Muscle of back (tissue), 11 donors: ENCODE results near the gene HOXA6. TPM values are rescaled to one million over a fixed set of nuclear protein-coding genes. Genes with fewer than 3 reads are reported as not detected.

Experiments
- DNase-seq, 3 donors: peaks; one replicate each; pipeline versions ENCODE4 v3.0.0 to v3.0.0-alpha.2; 2013
- polyA plus RNA-seq, 10 donors: library from polyadenylated mRNA; unstranded; fragments of 120-200 nt; gene quantifications; one replicate each; pipeline ENCODE4 v1.2.1, GENCODE V29; 2013; ENCODE audit not compliant: insufficient read length in 10 of 10

The HOXA6 gene
- polyA plus RNA-seq, 10 donors, result 0.27 to 7.4 (median 2.3) TPM

DNA sequence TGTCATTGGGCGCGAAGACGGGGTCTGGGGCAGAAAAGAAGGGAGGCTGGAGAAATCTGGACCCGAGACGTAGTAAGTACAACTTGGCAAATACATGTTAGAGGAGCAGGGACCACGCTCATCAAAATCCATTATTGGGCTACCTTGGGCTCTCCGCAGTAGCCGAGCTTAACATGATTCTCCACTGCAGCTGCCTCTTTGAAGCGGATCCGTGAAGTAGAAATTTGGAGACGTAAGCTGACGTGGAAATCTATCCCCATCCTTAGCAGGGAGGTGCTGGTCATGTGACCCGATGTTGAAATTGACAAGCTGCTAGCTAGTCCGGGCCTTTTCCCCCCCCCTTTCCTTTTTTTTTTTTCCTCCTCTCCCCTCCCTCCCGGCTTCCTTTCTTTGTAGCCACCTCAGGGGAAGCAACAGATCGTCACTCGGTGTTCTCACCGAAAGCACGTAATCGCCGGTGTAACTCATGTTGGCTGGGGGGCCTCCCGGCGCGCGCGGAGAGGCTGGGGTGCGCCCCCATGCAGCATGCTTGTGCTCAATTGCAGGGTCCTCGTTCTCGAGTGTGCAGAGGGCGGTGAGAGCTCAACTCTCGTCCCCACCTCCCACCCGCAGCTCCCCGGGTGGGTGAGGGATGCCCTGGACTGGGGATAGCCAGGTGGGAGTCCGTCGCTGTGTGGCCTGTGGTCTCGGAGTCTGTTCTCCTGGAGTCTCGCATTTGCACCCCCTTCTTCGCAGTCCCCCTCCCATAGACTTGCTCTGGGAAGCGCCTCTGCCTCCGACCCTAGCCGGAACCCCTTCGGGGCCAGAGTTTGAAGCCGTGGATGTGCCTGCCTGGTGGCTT, 37.7 kb upstream of the HOXA6 start, which contains the start of gene HOXA11:
Gene HOXA11, minus strand, starts transcription at position 220 of the 841 bp plus-strand sequence. Its CDS starts 88 bp downstream, at position 132.
- DNase-seq, result peak in 1 of 3 donors; percentile 87

DNA sequence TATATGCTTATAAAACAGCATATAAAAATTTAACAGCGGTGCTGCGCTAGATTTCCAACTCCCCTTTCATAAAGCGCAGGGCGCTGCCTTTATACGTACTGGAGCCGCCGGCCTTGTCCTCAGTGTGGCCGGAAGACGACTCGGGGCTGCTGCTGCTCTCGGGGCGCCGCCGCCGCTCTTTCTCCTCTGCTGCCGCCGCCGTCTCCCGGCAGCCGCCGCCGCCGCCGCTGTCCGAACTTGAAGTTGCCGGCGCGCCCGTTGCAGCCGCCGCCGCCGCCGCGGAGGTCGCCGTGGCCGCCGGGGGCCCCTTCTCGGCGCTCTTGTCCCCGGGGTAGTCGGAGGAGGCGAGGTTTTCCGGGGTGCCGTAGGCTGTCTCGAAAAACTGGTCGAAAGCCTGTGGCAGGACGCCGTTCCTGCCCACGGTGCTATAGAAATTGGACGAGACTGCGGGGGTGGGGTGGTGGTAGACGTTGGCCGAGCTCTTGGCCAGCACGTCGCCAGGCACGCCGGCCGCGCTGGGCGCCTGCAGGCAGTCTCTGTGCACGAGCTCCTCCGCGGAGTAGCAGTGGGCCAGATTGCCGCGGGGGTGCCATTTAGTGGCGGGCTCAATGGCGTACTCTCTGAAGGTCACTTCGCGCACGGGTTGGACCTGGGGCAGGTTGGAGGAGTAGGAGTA, 36.9 kb upstream of the HOXA6 start:
- peak in 1 of 3 donors; percentile 72 for DNase-seq

DNA sequence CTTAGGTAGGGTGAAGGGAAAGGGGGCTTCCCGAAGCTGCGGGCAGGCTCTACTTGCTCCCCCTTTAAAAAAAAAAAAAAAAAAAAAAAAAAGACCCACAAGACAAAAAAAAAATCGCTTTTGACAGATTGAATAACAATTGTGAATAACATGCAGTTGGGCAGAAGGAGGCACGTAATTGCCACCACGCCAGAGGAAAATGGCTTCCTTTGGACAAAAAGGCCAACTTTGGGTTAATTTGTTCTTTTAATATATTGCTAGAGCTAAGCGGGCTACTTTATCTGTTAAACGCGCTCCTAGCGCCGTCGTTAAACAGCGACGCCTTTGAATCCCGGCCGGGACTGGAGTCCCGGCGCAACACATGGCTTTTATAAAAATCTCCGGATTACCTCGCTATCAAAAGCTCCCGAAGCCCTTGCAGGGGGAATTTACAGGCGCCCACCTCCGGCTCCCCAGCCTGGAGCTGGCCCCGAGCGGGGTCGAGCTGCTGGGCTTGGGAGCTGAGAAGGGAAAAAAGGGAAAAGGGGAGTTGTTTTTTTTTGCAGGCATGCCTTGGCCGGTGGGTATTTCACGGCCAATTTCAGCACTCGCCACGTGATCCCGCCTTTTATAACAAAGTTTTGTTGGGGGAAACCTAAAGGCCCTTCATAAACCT, 36.2 kb upstream of the HOXA6 start:
- peak in 1 of 3 donors; percentile 83 for DNase-seq

DNA sequence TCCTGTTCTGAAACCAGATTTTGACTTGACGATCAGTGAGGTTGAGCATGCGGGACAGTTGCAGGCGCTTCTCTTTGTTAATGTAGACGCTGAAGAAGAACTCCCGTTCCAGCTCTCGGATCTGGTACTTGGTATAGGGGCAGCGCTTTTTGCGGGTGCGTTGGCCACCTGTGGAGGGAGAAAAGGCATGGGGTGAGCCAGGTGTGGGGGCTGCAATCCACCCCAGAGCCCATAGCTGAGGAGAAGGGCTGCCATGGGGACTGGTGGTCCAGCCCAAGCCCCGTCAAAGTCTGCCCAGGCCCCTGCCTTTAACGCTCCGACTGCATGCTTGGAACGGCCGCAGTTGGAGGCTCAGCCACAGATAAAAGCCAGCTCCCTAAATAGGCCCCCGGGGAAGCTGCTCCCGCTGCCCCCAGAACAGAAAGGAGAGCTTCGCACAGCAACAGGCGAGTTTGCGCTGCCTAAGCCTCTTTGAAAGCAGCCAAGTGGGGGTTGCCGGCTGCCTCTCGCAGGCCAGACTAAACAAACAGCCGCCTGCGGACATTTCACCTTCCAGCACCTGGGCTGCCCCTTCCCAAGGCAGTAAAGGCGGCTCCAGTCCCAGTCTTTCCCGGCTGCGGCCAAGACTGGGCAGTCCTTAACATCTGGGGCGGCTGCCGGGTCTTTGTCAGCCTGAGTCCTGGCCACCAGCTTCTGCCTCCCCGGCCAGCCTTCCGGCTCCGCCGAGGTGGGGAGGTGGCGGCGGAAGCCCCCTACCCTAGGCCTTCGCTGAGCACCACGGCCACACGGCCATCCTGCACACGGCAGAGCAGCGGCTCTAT, 35.5 kb upstream of the HOXA6 start:
- peak in 1 of 3 donors; percentile 68 for DNase-seq

DNA sequence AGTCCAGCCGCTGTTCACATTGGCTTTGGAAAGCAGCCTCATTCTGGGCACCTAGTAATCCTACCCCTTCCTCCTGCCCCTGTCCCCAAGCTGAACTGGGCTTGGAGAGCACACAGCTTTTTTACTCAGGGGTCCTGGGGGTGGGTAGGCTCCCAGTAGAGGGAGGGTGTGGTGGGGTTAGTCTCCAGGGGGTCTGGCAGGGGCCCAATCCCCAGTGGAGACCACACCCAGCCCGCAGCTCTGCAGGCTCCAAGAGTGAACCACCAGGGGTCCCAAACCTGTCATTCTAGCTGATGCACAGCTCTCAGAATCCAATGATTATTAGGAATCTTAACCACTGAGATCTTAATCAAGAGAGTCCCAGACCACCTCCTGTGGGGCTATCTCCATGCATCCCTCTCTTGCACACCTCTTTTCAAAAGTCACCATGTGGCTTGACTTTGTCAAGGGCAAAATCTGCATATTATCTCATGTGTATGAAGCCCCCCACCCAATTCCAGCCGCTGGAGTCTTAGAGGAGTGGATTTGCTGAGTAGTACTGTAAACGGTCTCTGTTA, 34.8 kb upstream of the HOXA6 start:
- no peak for DNase-seq

DNA sequence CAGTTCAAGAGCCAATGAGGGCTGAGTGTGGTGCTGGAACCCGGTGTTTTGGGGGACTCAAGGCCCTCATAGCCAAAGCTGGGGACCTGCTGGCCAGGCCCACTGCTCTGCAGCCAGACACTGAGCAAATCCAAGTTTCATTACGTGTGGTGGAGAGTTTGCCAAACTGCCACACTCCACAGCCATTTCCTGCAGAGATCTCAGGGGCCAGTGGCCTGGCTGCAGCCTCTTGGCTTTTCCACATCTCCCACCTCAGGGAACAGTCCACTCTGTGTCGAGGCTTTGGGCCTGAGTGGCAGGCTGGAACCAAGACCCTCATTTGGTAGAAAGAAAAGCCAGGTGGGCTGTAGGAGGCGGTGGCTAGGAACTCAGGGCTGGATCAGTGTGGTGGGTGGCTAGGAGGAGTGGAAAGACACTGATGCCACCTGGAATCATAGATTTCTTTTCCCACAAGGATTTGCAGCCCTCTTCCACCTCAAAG, 34.3 kb upstream of the HOXA6 start:
- peak in 1 of 3 donors; percentile 32 for DNase-seq

DNA sequence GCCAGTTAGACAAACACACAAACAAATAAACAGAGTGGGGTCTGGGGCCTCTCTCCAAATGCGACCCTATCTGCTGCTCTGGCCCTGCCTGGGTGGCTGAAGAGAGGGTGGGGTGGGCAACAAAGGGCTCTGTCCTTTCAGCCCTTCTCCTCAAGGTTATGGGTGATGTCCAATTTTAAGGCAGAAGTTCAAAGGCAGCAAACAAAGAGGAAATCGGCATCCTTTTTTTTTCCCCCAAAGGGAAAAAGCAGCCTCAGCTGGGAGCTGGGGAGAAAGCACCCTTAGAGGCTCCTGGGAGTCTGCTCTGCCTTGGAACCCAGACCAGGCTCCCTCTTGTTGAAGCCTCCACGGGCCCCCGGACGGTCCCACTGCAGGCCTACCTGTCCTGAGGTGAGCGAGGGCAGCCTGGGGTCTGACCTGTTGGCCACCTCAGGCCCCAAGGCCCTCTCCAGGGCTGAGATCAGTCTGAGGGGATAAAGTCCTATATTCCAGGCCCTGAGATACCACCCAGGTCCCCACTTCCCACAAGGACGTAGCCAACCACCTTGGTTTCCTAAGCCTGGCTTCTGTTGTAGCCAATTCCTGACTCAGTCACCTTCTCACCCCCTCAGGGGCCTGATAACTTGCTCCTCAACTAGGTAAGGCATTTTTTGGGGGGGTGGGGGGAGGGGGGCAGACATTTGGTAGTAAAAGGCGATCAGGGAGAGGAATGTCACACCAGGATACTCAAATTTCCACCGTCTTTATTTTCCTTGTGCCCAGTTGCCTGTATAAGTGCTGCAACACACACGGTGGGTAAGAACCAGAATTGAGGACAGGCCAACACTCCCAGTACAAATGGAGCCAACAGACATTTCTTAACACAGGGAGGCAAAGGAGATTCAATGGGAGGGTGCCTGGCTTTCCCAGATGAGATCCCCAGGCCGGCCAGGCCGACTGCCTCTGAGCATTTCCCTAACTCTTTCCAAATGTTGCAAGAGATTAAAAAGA, 33.2 kb upstream of the HOXA6 start:
- peak in 1 of 3 donors; percentile 36 for DNase-seq

DNA sequence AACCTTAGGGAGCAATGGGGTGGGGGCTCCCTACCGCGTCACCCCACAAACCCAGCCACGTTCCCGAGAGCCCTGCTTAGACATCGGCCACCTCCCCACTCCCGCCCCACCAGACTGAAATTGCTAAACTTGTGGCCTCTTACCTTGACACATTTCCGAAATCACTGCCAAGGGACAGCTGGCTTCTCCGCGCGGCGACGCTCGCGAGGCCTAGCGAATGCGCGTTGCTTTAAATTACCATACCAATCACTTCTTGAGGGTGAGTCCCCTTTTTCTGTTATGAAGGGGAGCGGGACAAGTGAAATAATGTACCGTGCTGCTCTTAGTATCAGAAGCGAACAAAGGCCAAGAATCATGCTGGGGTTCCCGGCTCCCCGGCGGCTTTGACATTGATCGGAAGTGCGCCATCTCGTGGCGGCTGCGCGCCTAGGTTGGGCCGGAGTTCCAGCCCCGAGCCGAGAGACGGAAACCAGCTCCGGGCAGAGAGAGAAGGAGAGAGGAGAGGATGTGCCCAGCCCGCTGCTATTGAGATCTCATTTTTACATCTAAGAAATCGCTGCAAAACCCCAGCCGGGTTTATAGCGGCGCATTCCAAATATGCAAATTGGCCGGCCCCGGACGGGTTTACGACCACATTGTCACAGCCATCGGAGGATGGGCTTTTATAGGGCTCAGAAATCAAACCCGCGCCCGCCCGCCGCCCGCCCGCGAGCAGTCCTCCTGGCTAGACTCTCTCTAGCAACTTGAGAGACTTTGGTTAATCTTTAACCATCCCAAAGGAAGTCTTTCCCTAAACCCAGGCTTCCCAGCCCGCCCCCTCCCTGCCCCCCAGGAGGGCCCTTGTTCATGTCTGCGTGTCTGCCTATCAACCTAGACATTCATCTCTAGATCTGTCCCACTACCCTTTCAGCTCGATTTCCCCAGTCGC, 32.2 kb upstream of the HOXA6 start:
- DNase-seq, result peak in 2 of 3 donors; percentile 87 to 96

DNA sequence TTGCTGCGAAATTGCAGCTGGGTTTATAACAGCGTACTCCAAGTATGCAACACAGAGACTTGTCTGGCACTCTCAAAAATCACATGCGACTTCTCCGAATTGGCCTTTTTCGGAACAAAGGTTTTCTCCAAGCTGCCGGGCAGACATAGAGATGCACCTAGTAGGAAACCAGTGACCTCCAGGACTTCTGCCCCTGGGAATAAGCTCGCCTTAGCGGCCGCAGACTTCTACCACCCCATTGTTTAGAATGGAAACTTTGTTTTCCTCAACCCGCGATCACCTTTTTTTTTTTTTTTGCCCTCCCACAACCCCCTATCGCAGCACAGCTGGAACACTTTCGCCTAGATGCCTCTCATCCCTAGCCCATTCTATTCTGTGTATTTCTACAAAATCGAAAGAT, 31.5 kb upstream of the HOXA6 start:
- no peak for DNase-seq

DNA sequence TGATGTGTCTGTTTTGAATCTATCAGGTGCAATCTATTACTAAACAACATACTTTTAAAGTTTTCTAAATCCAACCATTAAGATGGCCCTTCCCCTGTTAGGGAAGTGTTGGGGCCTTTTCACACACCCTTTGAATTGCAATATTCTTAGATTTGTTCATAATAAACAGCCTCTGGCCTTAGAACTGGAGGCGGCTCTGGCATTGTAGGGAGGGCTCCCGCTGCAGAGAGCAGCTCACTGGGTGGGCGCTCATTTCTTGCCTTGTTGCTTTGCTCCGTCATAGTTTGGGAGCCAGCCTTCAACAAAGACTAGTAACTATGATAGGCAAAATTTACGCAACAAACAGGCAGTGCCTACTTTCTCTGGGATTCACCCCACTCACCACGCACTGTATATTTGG, 30.8 kb upstream of the HOXA6 start:
- peak in 1 of 3 donors; percentile 72 for DNase-seq

DNA sequence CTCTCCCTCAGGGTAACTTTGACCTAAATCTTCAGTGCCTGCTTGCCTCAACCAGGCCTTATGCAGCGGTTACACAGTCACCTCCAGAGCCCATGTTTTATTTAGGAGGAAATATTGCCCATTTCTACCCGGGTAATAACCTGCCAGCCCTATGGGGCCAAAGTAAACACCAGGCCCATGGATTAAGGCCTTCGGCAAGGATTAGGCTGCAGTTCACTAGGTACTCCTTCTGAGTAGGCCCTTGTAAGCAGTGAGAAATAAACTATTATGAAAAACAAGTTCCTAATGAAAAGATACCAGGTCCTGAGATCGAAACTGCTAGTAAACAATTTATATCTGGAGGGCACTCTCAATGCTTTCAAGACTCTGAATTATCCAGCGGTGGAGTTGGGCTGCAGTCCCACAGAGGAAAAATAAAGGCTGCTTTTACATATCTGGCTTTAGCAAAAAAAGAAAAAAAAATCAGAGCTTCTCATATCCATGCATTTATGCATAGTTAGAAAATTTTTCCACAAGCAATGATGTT, 30.3 kb upstream of the HOXA6 start:
- no peak for DNase-seq

DNA sequence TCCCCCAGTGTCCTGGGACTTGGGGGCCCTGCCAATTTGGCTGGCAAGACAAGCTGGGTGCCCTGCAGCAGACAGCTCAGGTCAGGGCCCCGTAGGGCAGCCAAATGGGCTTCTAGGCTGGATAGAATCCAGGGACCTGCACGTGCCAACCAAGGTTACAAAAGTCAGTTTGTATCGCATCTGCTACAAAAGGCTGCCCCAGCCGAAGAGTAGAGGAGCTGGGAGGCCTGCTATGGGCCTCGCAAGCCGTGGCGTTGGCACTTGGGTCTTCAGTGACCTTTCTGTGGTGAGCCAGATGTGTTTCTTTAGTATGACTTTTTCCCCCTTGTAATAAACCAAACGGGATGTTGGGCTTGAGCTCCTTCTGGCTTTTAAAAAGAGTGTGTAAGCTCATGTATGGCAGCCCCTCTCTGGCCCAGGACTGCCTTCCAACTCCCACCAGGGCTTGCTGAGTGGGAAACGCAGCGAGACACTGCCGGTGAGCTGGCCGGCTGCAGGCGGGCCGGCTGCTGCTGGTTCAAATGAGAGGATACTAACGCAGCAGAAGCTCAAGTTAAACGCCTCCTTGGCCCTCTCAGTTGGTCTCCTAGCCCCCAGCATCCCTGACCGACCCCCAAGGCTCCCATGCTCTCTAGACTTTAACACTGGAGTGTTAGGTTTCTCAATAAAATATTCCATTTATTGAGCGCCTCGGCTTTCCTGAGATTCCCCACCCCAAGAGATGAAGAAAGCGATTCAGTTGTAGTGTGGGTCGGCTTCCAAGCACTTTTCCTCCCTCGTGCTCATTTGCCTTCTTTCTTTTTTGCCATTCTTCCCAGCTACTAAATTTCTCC, 29.6 kb upstream of the HOXA6 start:
- peak in 1 of 3 donors; percentile 76 for DNase-seq

DNA sequence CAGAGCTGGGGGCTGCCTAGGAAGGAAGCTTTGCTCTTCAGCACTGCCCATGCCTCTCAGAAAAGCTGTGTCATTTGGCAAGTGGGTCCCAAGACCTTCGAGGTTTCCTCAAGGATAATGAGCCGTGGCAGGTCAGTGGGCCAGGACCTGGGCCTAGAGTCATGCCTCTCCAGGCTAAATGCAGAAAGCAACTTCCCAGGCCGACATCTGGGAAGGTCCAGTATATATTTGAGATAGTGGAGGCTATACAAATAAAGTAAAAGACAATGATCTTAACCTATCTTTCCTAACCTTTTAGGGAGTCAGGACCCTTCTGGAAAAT, 28.9 kb upstream of the HOXA6 start:
- no peak for DNase-seq

DNA sequence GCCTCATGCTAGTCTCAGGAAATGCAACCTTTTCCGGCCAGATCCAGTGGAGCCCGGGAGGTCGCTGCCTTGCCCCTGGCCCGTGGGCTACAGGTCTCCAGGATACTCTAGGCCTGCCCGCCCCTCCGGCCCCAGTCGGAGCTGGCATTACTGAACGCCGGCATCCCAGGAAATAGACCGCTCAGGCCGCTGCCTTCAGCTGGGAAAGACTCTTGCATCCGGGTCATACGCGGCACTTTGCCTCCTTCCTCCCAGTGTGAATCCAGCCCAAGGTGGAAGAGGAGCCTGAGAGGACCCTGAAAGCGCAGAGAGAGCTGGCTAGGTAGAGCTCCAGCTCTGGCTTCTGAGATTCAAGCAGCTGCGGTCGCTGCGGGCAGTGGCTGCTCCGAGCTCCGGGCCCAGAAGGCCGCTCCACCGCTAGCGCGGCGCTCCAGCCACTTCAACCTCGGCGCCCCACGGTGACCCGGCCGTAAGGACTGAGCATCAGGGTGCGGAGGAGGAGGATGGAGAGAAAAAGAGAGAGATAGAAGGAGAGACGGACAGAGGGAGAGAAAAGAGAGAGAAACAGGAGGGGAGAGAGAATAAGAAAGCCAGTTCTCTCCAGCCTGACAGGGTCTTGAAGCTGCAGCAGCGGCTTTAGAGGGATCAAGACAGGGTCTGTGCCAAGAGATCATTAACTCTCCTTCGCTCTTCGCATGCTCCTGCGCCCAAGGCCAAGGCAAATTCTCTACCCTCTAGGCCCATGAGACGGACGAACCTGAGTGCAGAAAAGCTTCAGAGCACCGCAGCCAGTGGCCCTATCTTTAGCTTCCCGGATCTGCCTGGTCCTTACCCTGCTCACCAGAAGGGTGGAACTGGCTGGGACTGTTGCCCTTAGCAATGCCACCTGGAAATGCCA, 28.3 kb upstream of the HOXA6 start:
- peak in 1 of 3 donors; percentile 81 for DNase-seq

DNA sequence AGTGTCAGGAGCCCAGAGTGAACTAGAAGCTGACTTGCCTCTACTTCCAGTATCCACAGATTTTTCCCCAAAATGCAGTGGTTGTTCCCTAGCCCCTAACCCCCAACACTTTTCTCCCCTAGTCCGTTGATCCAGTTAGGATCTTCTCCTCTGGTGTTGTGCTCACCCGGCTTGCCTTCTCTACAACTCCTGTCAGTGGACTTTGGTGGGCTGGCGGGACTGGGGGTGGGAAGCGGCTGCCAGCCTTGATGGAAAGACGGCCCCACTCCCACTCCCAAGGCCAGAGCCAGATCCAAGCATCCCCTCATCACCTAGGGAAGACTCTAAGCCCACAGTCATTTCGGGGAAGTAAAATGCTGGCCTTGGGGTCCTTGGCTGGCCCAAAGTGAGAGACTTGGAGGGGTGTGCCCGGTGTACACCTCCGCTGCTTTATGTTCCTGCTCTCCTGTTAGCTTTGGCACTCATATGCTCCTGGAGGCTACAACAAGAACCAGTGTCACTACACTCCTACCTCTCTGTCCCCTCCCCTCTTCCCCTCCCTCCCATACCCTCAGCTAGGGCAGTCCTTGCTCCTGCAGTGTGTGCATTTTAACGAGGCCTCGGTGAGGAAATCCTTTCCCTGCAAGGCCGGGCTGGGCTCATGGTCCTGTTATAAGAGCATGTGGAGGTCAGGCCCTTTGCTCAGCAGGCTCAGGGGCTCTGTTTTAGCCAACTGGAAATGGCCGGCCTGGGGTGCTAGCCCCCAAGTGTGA, 27.5 kb upstream of the HOXA6 start:
- DNase-seq, result peak in 1 of 3 donors; percentile 80
